ENCODE results near the gene COL5A1.

DNA sequence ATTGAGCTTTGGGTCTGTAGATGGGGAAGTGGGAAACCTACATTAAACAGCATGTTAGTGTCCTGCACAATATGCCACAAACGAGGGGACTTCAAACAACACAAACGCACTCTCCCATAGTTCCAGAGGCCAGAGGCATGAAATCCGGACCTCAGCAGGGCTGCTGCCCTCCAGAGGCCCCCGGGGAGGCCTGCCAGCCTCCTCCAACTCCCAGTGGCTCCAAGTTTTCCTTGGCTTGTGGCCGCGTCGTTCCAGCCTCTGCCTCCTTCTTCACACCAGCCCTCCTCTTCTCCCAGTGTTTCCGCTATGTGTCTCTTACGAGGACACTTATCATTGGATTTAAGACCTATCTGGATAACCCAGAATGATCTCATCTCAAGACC lies 13.3 kb upstream of the COL5A1 start:
- TF ChIP-seq, protein P1, sequence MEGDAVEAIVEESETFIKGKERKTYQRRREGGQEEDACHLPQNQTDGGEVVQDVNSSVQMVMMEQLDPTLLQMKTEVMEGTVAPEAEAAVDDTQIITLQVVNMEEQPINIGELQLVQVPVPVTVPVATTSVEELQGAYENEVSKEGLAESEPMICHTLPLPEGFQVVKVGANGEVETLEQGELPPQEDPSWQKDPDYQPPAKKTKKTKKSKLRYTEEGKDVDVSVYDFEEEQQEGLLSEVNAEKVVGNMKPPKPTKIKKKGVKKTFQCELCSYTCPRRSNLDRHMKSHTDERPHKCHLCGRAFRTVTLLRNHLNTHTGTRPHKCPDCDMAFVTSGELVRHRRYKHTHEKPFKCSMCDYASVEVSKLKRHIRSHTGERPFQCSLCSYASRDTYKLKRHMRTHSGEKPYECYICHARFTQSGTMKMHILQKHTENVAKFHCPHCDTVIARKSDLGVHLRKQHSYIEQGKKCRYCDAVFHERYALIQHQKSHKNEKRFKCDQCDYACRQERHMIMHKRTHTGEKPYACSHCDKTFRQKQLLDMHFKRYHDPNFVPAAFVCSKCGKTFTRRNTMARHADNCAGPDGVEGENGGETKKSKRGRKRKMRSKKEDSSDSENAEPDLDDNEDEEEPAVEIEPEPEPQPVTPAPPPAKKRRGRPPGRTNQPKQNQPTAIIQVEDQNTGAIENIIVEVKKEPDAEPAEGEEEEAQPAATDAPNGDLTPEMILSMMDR (IDR thresholded peaks at IDR 0.05): no peak
- no peak for TF ChIP-seq POLR2A (IDR thresholded peaks at IDR 0.05)

Data from Peyer's patch (tissue), 4 donors.